SK-N-SH (cell line): ENCODE data around the gene TBX18. TPM values are rescaled to one million over a fixed set of nuclear protein-coding genes. Genes with fewer than 3 reads are reported as not detected.
A peak's percentile ranks its signal among the peaks of the same experiment; 100 is the strongest.

Experiments
- CTCF ChIA-PET: fragments of 300-600, 350-600 bp; formaldehyde crosslinking; extraction: SDS; loops from one replicate; lab custom pipeline; 2021; lab: Yijun Ruan, JAX
- POLR2A ChIA-PET: fragments of 350-600 bp; sonication (Branson Sonifier 250); formaldehyde crosslinking; extraction: SDS; loops from one replicate; lab custom pipeline; 2020; ENCODE audit warnings: antibody characterized with exemption, inconsistent platforms; lab: Yijun Ruan, JAX
- DNase-seq: peaks from one replicate; pipeline ENCODE4 v3.0.0; 2012
- H2AFZ ChIP-seq: fragments of 200-600 bp; sonication (generic); 2 replicates; pipeline ENCODE4 v1.8.1; 2016; ENCODE audit warnings: antibody characterized with exemption, mild to moderate bottlenecking, low read depth
- H3F3A ChIP-seq: fragments of 200-600 bp; sonication (generic); replicated peaks from 2 replicates; pipeline ENCODE3; 2016; ENCODE audit warnings: antibody characterized with exemption, mild to moderate bottlenecking; ENCODE audit not compliant: insufficient read depth
- H3K27ac ChIP-seq, 2 experiments: fragments of 200-500 bp in 1 of 2; fragments of 200-600 bp in 1 of 2; sonication (Bioruptor generic) in 1 of 2; sonication (generic), shearing (Covaris generic) in 1 of 2; 2 replicates each; pipeline versions ENCODE4 v1.5.1 to v1.6.1; 2014 to 2016; ENCODE audit warnings: low read depth in 2 of 2, inconsistent platforms in 1 of 2, low read length in 1 of 2, mild to moderate bottlenecking in 1 of 2, mixed read lengths in 1 of 2
- H3K27me3 ChIP-seq: fragments of 200-600 bp; sonication (generic), shearing (Covaris generic); 2 replicates; pipeline ENCODE4 v1.6.1; 2016; ENCODE audit warnings: mixed run types; ENCODE audit not compliant: insufficient read depth
- H3K36me3 ChIP-seq, 2 experiments: fragments of 200-500 bp in 1 of 2; fragments of 200-600 bp in 1 of 2; sonication (Bioruptor generic) in 1 of 2; sonication (generic) in 1 of 2; replicated peaks in 1 of 2; 2 replicates each; pipeline versions ENCODE3 to v1.5.1; 2014 to 2016; ENCODE audit warnings: low read length in 1 of 2, mild to moderate bottlenecking in 1 of 2; ENCODE audit not compliant: insufficient read depth in 2 of 2, control insufficient read depth in 1 of 2
- H3K4me1 ChIP-seq, 2 experiments: fragments of 200-500 bp in 1 of 2; fragments of 200-600 bp in 1 of 2; sonication (Bioruptor generic) in 1 of 2; sonication (generic), shearing (Covaris generic) in 1 of 2; 2 replicates each; pipeline versions ENCODE4 v1.5.1 to v1.6.1; 2014 to 2016; ENCODE audit warnings: low read depth in 1 of 2, low read length in 1 of 2, mixed run types in 1 of 2; ENCODE audit not compliant: insufficient read depth in 2 of 2, control insufficient read depth in 1 of 2
- H3K4me2 ChIP-seq: fragments of 200-600 bp; sonication (generic), shearing (Covaris generic); 2 replicates; pipeline ENCODE4 v1.6.1; 2017; ENCODE audit warnings: mixed run types
- H3K4me3 ChIP-seq, 2 experiments: fragments of 200-500 bp in 1 of 2; fragments of 200-600 bp in 1 of 2; sonication (Bioruptor generic) in 1 of 2; sonication (generic), shearing (Covaris generic) in 1 of 2; 2 replicates each; pipeline versions ENCODE4 v1.5.1 to v1.8.1; 2014 to 2016; ENCODE audit warnings: low read depth in 2 of 2, inconsistent platforms in 1 of 2, low read length in 1 of 2, mild to moderate bottlenecking in 1 of 2, mixed read lengths in 1 of 2, moderate library complexity in 1 of 2
- H3K79me2 ChIP-seq: fragments of 200-600 bp; sonication (generic); 2 replicates; pipeline ENCODE4 v1.8.1; 2017; ENCODE audit warnings: mild to moderate bottlenecking; ENCODE audit not compliant: insufficient read depth
- H3K9ac ChIP-seq: fragments of 200-600 bp; sonication (generic); 2 replicates; pipeline ENCODE4 v1.6.1; 2017; ENCODE audit warnings: mixed run types
- H3K9me2 ChIP-seq: fragments of 200-600 bp; sonication (generic); 2 replicates; pipeline ENCODE4 v1.6.1; 2017; ENCODE audit warnings: mixed run types
- H3K9me3 ChIP-seq: fragments of 200-600 bp; sonication (generic); 2 replicates; pipeline ENCODE4 v1.6.1; 2017; ENCODE audit warnings: mixed run types, mild to moderate bottlenecking, moderate library complexity
- H4K20me1 ChIP-seq: fragments of 200-600 bp; sonication (generic); 2 replicates; pipeline ENCODE4 v1.6.1; 2017; ENCODE audit warnings: mild to moderate bottlenecking, mixed run types; ENCODE audit not compliant: insufficient read depth
- CTCF ChIP-seq: fragments of 200-600 bp; sonication (generic); IDR thresholded peaks from 2 replicates; pipeline ENCODE4 v1.6.1; 2017; ENCODE audit warnings: antibody characterized with exemption, mild to moderate bottlenecking, moderate library complexity
- ELF1 ChIP-seq: IDR thresholded peaks from 2 replicates; pipeline ENCODE4 v1.4.0; 2012
- EZH2phosphoT487 ChIP-seq: fragments of 200-600 bp; sonication (generic); IDR thresholded peaks from 2 replicates; pipeline ENCODE4 v1.6.1; 2017; ENCODE audit warnings: low read depth, mixed run types, mild to moderate bottlenecking, antibody characterized with exemption, moderate library complexity, borderline replicate concordance
- GABPA ChIP-seq: IDR thresholded peaks from 2 replicates; pipeline ENCODE4 v1.4.0; 2012; ENCODE audit warnings: low read depth, mild to moderate bottlenecking
- IRF3 ChIP-seq: fragments of 150-350 bp; IDR thresholded peaks from 2 replicates; pipeline ENCODE4 v1.6.1; 2016; ENCODE audit warnings: mild to moderate bottlenecking, low read depth, low read length
- JUND ChIP-seq: IDR thresholded peaks from 2 replicates; pipeline ENCODE4 v1.4.0; 2012
- PBX3 ChIP-seq: IDR thresholded peaks from 2 replicates; pipeline ENCODE4; 2012
- TCF12 ChIP-seq: IDR thresholded peaks from 2 replicates; pipeline ENCODE4 v1.4.0; 2012
- WGBS: methylation state at CpG from one replicate; pipeline ENCODE4 v1.1.6; 2017; ENCODE audit warnings: low lambda C conversion rate; 5-methylcytosine and 5-hydroxymethylcytosine counted together
- polyA plus RNA-seq, 3 experiments: library from polyadenylated mRNA; depleted of rRNA; stranded (reverse); fragments of >200 nt; gene quantifications; 2 replicates each; pipeline ENCODE4 v1.2.3, GENCODE V29; 2012

The TBX18 gene
- polyA plus RNA-seq, 1 of the 3 experiments (the other 2 are of a cell fraction), result 19.3 TPM

GRCh38 chr6:84752118-84752850, 12.1 kb downstream of the TBX18 start:
- Histone ChIP-seq H3K27me3 (no peaks in the 10 kb centered on the region), H3F3A (peaks cover 10% of the 10 kb centered on the region), H2AFZ (no peak overlapping the region), H3K27ac (peak overlapping the region in 1 of 2 experiments; percentile 44; a peak in 1 of 4 replicates), H3K4me2 (peak overlapping the region; percentile 0; the same call in 1 of the 2 replicates), H4K20me1 (no peaks in the 10 kb centered on the region), H3K79me2 (peaks cover 43% of the 10 kb centered on the region), H3K9me2 (no peaks in the 10 kb centered on the region), H3K4me1 (peaks cover 0 to 5% of the 10 kb centered on the region in 2 experiments; a peak in 2 of 4 replicates), H3K9me3 (no peaks in the 10 kb centered on the region), H3K36me3 (peaks cover 6 to 42% of the 10 kb centered on the region in 2 experiments), H3K9ac (no peak overlapping the region), H3K4me3 (no peak overlapping the region)
- 35% methylated on average over 5 of the region's 5 CpGs for WGBS
- DNase-seq, result no peak
- ChIA-PET POLR2A (no interaction called here), CTCF (interaction anchor here (0.6 kb wide), 1 partner anchor 344 kb away, joined by 3 read pairs; no protein-coding TSS in a partner anchor)
- TF ChIP-seq PBX3 (peak; percentile 30; the same call in 1 of the 2 replicates), TCF12 (peak; percentile 39; the same call in 1 of the 2 replicates), GABPA (no peak), JUND (no peak), IRF3 (no peak), CTCF (peak; percentile 37)
- TF ChIP-seq, all 33 proteins: peak for 3

- no peak overlapping the region for H3K4me2 ChIP-seq
- no peak overlapping the region for H3K9ac ChIP-seq
- H3K27me3 ChIP-seq, result no peaks in the 10 kb centered on the region
- H3K9me3 ChIP-seq, result no peaks in the 10 kb centered on the region
- no peak for DNase-seq
- TF ChIP-seq GABPA, result no peak
- TF ChIP-seq JUND, result no peak
- TF ChIP-seq EZH2phosphoT487, result no peak
- TF ChIP-seq ELF1, result no peak
- TF ChIP-seq, all 33 proteins: peak for 0
- Histone ChIP-seq H4K20me1 (no peaks in the 10 kb centered on the region), H3K9me2 (no peaks in the 10 kb centered on the region), H3K27ac (no peak overlapping the region), H3K4me3 (no peak overlapping the region), H3K4me1 (0 out of 4 replicates have a peak, but pooled peaks cover 0 to 5% of the 10 kb centered on the region in 2 experiments), H2AFZ (no peak overlapping the region), H3F3A (peaks cover 10% of the 10 kb centered on the region), H3K36me3 (peaks cover 6 to 58% of the 10 kb centered on the region in 2 experiments), H3K79me2 (peaks cover 41% of the 10 kb centered on the region)
- ChIA-PET POLR2A (no interaction called here), CTCF (no interaction called here)
Measured at GRCh38 chr6:84749181-84749580, 15.2 kb downstream of the TBX18 start.
